Inflammatory macrophage treated with lipopolysaccharide for 1 hour (primary cell): ENCODE data around the gene PGGT1B.
"Not testable (repeated sequence)": the region's sequence is repeated elsewhere in the genome, so short reads cannot be mapped to it uniquely, and the experiment has no call there.

Source experiments
- DNase-seq, 2 donors: peaks; one replicate each; pipeline ENCODE4 v3.0.0-alpha.2; 2020 to 2022

PGGT1B gene

GRCh38 chr5:115257981-115258380, 4.7 kb downstream of the PGGT1B start:
- DNase-seq = no peak

GRCh38 chr5:115249379-115249778, 13.3 kb downstream of the PGGT1B start:
- DNase-seq = not testable (repeated sequence)

- DNase-seq = peak; percentile 36 to 72
Observed at GRCh38 chr5:115246361-115246991, 16.2 kb downstream of the PGGT1B start.

- DNase-seq = no peak
Observed at GRCh38 chr5:115243412-115243811, 19.3 kb downstream of the PGGT1B start.

GRCh38 chr5:115241881-115242642, 20.6 kb downstream of the PGGT1B start:
- no peak for DNase-seq

- DNase-seq = no peak
Observed at GRCh38 chr5:115237066-115237465, 25.6 kb downstream of the PGGT1B start.

- DNase-seq = no peak
Observed at GRCh38 chr5:115236599-115236998, 26.1 kb downstream of the PGGT1B start.

GRCh38 chr5:115231598-115231997, 31.1 kb downstream of the PGGT1B start:
- no peak for DNase-seq

- peak; percentile 27 to 66 for DNase-seq
Observed at GRCh38 chr5:115229606-115230005, 33.1 kb downstream of the PGGT1B start.

GRCh38 chr5:115227281-115227680, 35.4 kb downstream of the PGGT1B start:
- DNase-seq = no peak

- DNase-seq = no peak
Observed at GRCh38 chr5:115214541-115214940, 48.1 kb downstream of the PGGT1B start.

GRCh38 chr5:115209279-115209678, 53.4 kb downstream of the PGGT1B start:
- peak; percentile 91 to 95 for DNase-seq

- no peak for DNase-seq
Observed at GRCh38 chr5:115202952-115203351, 59.7 kb downstream of the PGGT1B start.

GRCh38 chr5:115196161-115196560, 66.5 kb downstream of the PGGT1B start:
- DNase-seq = no peak

GRCh38 chr5:115194676-115195075, 68.0 kb downstream of the PGGT1B start:
- no peak for DNase-seq

GRCh38 chr5:115193295-115193694, 69.4 kb downstream of the PGGT1B start:
- DNase-seq = no peak

- DNase-seq = no peak
Observed at GRCh38 chr5:115192098-115192497, 70.6 kb downstream of the PGGT1B start.

GRCh38 chr5:115191474-115192031, 71.1 kb downstream of the PGGT1B start:
- DNase-seq = no peak

- DNase-seq = no peak
Observed at GRCh38 chr5:115190388-115190787, 72.3 kb downstream of the PGGT1B start.

- DNase-seq = no peak
Observed at GRCh38 chr5:115189866-115190265, 72.8 kb downstream of the PGGT1B start.

GRCh38 chr5:115186794-115187193, 75.9 kb downstream of the PGGT1B start:
- no peak for DNase-seq

GRCh38 chr5:115184770-115185169, 77.9 kb downstream of the PGGT1B start:
- DNase-seq = no peak

GRCh38 chr5:115181757-115182156, 80.9 kb downstream of the PGGT1B start:
- no peak for DNase-seq

GRCh38 chr5:115180165-115180709, 82.4 kb downstream of the PGGT1B start:
- DNase-seq = peak in 1 of 2 donors; percentile 35
